GM10248 (cell line): ENCODE results near the gene SLA2.
"Not testable (repeated sequence)": the region's sequence is repeated elsewhere in the genome, so short reads cannot be mapped to it uniquely, and the experiment has no call there.

Experiments used
- CTCF ChIA-PET: fragments of 300-600 bp; sonication (Branson Sonifier 250); formaldehyde crosslinking; extraction: SDS; loops from one replicate; lab custom pipeline; 2021; ENCODE audit warnings: antibody characterized with exemption; lab: Yijun Ruan, JAX
- POLR2A ChIA-PET: fragments of 350-650 bp; sonication (Branson Sonifier 250); formaldehyde crosslinking; extraction: SDS; loops from one replicate; lab custom pipeline; 2020; ENCODE audit warnings: antibody characterized with exemption; lab: Yijun Ruan, JAX
- DNase-seq: peaks from one replicate; pipeline ENCODE4 v3.0.0; 2012; ENCODE audit errors: extremely low spot score
- TF ChIP-seq, protein P1 (sequence below): IDR thresholded peaks from 2 replicates; pipeline ENCODE4 v1.5.1; 2012; ENCODE audit warnings: mild to moderate bottlenecking, low read depth; ENCODE audit errors: extremely low read depth, missing control alignments, control extremely low read depth

Gene SLA2

DNA sequence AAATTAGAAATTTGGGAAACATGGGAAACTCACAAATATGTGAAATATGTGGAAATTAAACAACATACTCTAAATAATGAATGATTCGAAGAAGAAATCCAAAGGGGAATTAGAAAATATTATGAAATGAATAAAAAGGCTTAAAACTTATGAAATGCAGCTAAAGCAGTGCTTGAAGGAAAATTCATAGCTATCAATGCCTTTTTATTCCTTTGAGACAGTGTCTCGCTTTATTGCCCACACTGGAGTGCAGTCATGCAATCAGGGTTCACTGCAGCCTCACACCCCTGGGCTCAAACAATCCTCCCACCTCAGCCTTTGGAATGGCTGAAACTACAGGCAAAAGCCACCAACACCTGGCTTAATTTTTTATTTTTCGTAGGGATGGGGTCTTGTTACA lies 80.5 kb downstream of the SLA2 start:
- TF ChIP-seq, protein P1, sequence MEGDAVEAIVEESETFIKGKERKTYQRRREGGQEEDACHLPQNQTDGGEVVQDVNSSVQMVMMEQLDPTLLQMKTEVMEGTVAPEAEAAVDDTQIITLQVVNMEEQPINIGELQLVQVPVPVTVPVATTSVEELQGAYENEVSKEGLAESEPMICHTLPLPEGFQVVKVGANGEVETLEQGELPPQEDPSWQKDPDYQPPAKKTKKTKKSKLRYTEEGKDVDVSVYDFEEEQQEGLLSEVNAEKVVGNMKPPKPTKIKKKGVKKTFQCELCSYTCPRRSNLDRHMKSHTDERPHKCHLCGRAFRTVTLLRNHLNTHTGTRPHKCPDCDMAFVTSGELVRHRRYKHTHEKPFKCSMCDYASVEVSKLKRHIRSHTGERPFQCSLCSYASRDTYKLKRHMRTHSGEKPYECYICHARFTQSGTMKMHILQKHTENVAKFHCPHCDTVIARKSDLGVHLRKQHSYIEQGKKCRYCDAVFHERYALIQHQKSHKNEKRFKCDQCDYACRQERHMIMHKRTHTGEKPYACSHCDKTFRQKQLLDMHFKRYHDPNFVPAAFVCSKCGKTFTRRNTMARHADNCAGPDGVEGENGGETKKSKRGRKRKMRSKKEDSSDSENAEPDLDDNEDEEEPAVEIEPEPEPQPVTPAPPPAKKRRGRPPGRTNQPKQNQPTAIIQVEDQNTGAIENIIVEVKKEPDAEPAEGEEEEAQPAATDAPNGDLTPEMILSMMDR, result no peak
- no peak for DNase-seq
- ChIA-PET POLR2A (no interaction called here), CTCF (interaction anchor here (1.3 kb wide), 1 partner anchor 40 kb away, joined by 3 read pairs; the partner anchor contains the start of gene RAB5IF)

DNA sequence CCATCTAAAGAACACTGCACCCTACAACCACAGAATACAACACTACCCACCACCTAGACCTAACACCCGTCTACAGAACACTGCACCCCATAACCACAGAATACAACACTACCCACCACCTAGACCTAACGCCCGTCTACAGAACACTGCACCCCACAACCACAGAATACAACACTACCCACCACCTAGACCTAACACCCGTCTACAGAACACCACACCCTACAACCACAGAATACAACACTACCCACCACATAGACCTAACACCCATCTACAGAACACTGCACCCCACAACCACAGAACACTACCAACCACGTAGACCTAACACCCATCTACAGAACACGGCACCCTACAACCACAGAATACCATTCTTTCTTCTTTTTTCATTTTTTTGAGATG lies 81.3 kb downstream of the SLA2 start:
- CTCF ChIA-PET, result interaction anchor here (1.3 kb wide), 1 partner anchor 41 kb away, joined by 3 read pairs; the partner anchor contains the start of gene RAB5IF
- POLR2A ChIA-PET, DNase-seq: not testable (repeated sequence)

DNA sequence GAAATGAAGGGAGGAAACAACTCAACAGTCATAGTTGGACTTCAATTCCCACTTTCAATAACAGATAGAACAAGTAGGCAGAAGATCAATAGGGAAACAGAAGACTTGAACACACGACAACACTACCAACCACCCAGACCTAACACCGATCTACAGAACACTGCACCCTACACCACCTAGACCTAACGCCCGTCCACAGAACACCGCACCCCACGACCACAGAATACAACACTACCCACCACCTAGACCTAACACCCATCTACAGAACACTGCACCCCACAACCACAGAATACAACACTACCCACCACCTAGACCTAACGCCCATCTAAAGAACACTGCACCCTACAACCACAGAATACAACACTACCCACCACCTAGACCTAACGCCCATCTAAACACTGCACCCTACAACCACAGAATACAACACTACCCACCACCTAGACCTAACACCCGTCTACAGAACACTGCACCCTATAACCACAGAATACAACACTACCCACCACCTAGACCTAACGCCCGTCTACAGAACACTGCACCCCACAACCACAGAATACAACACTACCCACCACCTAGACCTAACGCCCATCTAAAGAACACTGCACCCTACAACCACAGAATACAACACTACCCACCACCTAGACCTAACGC lies 81.8 kb downstream of the SLA2 start:
- CTCF ChIA-PET, DNase-seq, POLR2A ChIA-PET: not testable (repeated sequence)

DNA sequence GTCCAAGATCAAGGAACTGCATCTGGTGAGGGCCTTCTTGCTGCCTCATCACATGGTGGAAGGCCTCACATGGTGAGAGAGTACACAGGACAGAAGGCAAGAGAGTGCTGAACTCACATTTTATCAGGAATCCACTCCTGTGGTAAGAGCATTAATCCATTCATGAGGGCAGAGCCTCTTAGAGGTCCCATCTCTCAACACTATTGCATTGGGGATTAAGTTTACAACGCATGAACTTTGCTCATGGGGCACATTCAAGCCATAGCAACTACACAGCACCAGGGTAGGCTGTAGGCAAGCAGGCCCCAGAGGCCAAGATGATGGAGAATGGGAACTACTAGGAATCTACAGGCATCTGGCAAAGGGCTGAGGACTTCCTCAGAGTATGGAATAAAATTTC lies 82.6 kb downstream of the SLA2 start:
- ChIA-PET CTCF (no interaction called here), POLR2A (no interaction called here)
- no peak for DNase-seq
- TF ChIP-seq, protein P1, result no peak

DNA sequence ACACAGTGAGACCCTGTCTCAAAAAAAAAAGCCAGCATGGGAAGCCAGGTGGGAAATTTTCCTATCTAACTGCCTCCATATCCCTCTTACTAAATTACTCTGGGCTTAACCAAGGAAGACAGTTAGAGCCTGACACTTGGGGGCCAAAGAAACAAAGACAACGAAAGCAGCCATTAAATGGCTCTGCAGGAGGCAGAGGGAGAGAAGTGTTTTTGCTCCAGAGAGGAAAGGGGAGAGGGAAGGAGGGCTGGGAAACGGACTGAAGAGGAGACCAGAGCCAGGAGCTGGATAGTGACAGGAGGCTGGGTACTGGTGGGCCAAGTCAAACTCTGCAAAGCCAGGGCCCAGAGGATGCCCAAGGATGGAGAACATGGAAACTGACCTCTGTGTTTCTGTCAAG lies 83.3 kb downstream of the SLA2 start:
- no peak for DNase-seq
- POLR2A ChIA-PET, result no interaction called here
- CTCF ChIA-PET, result interaction anchor here (1.4 kb wide), 1 partner anchor 8 kb away, joined by 5 read pairs; no protein-coding TSS in a partner anchor
- TF ChIP-seq, protein P1, result no peak
